ENCODE results near the gene INPP5E.

The INPP5E gene

GRCh38 chr9:136403915-136404800 lies 35.5 kb downstream of the INPP5E start:
- DNase-seq = peak in 1 of 2 donors; percentile 43

DNA sequence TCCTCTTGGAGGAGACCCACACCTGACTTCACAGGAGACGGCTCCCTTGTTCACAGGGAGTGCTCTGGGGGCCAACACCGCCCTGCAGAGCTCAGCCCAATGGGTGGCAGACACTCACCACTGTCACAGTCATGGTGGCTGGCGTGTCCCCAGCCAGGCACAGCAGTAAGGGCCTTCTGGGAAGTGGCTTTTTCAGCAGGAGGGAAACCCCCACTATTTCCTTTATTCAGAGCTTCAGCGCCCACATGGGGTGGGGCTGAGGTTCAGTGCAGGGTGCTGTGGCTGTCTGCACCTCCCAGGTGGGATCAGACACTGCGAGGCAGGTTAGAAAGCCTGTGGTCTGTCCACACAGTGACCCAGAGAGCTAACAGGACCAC lies 36.1 kb downstream of the INPP5E start:
- peak; percentile 75 to 81 for DNase-seq

GRCh38 chr9:136402067-136402466 lies 37.6 kb downstream of the INPP5E start:
- no peak for DNase-seq

DNA sequence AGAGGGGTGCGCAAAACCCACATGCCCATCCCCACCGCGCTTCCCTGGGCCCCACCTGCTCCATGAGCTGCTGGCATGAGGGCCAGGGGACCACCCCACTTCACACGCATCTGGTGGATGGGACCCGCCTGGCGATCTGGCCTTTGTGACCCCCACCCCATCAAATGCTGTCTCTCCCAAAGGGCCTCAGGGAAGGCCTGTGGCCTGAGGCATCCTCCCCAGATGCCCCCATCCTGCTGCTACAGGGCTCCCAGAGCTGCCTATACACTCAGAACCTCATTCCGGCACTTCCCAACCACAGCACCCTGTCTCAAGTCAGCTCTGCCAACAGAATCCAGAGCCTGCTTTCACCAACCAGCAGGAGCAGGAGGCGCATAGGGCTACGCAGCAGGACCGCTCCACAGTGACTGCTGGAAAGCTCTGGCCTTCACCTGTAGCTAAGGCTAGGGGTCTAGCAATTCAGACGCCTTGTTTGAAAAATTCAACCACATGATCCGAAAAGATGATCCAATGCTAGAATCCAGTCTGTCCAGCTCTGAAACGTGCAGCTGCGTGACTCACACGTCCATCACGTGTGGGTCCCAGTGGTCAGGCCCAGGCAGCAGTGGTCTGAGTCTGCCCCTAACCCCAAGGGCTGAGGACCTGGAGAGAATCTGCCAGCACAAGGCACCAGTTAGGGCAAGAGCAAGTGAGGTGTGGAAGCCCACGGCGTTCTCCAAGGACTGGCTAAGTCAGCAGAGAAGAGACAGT lies 38.3 kb downstream of the INPP5E start:
- no peak for DNase-seq

- DNase-seq = peak; percentile 84
Measured at GRCh38 chr9:136400038-136400834, 39.4 kb downstream of the INPP5E start, which contains the start of gene SNAPC4. TSS of gene SNAPC4 (minus strand) at chr9:136400170. CDS start at chr9:136398428, 1,742 bp downstream.

GRCh38 chr9:136399176-136400037 lies 40.2 kb downstream of the INPP5E start:
- peak; percentile 34 to 51 for DNase-seq

- DNase-seq = no peak
Measured at GRCh38 chr9:136398286-136398685, 41.4 kb downstream of the INPP5E start.

- DNase-seq = no peak
Measured at GRCh38 chr9:136397643-136398042, 42.0 kb downstream of the INPP5E start.

DNA sequence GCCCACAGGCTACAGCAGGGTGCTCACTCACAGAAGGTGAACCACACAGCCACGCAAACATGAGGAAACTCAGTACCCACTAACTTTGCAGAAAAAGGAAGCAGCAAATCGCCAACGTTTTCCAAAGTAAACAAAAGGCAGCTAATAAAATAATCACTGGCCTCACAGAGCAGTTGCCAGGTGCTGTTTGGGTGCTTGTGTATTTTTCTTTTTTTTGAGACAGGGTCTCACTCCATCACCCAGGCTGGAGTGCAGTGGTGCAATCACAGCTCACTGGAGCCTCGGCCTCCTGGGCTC lies 43.5 kb downstream of the INPP5E start:
- no peak for DNase-seq

GRCh38 chr9:136395345-136396218 lies 44.1 kb downstream of the INPP5E start:
- no peak for DNase-seq

DNA sequence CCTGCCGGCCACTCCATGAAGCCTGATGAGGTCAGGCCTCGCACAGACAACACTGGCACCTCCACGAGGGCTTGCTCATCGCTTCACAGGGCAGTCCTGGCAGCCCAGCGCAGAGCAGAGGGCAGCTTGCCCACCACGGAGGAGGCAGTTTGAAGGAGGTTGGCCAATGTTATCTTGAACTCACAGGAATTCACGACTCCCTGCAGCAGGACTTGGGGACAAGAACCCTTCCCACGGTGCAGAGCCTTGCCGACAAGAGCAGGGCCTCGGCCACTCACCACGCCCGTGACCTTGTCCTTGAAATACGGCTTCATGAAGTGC lies 44.7 kb downstream of the INPP5E start:
- DNase-seq = no peak

- no peak for DNase-seq
Measured at GRCh38 chr9:136394312-136395019, 45.2 kb downstream of the INPP5E start.

DNA sequence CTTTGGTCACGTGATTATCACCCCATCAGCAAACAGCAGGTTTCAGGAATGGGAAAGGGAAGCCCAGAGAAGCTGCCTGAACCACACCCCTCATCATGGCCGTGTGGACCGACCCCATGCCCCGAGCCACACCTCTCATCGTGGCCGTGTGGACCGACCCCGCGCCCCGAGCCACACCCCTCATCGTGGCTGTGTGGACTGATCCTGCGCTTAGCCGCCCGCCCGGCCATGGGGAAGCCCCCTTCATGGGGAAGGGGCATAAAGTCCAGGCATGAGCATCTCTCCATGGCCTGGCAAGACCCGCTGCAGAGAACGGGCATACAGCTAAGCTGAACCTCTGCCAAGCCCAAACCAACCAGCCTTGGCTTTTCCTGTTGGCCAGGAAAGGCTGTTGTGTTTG lies 46.1 kb downstream of the INPP5E start:
- no peak for DNase-seq

DNA sequence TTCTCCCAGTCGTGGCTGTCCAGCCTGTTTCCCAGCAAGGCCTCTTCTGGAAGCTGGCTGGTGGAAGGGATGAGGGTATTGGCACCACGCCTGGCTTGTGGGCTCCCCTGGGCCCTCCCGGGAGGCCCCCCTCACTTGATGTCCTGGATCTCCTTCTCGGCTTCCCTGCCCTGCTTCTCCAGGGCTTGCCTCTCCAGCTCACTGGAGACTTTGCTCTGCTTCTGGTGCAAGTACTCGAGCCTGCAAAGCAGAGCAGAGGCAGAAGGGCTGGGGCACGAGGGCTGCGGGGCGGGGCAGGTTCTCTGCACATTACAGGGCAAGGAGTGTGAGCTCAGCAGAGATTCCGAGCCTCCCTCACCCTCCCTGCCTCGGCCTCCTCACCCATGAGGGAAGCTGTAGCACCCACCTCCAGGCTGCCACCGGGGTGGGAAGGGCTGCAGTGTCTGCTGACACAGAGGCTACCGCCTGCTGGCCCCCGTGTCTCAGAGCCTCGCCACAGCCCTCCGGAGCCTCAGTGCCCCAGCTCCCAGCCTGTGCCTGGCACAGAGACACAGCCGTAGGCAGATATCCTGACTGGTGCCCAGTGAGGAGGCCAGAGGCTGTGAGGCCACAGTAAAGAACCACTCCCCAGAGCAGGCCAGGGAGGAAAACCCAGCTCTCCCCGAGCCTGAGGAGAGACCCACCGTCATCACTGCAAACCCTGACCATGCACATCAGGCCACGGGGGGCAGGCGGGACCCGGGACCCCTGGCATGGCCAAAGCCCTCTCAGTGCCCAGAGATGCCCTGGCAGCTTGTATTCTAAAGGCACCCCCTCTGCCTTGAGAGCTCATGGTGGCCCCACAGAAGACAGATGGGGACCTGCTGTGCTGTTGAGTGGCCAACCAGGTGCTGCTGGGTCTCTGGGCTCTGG lies 46.9 kb downstream of the INPP5E start:
- no peak for DNase-seq

DNA sequence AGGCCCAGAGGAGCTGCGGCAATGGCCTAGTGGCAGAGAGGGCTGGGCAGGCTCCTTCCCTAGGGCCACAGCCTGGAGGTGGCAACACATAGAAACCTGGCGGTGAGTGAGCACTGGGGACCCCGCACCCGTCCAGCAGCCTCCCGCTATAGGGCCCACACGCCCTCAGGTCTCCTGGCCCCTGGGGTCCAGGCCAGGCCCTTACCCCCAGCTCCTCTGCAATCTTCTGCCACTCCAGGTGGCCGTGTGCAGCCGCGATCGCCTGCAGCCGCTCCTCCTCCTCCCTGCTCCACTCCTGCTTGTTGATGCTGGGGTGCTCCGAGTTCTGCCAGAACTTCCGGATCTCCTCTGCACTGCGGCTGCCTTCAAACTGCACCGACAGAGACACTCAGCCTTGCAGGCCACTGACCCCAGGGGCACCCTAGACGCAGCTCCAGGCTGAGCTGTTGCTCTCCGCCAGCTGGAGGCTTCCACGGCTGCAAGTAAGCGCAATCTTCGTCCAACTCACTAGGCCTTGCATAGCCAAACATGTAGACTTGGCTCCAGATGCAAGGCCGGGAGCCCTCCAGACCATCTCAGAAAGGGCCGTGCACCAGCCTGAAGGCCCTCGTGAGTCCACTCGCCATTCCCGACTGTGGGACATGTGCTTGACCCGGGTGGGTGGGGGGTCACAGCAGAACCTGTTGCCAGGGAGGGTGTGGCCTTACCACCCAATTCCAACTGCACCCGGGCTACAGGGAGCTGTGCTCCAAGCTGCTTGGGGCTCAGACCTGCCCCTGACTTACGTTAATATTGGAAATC lies 47.7 kb downstream of the INPP5E start:
- DNase-seq = no peak

- DNase-seq = no peak
Measured at GRCh38 chr9:136389396-136389795, 50.2 kb downstream of the INPP5E start.

DNA sequence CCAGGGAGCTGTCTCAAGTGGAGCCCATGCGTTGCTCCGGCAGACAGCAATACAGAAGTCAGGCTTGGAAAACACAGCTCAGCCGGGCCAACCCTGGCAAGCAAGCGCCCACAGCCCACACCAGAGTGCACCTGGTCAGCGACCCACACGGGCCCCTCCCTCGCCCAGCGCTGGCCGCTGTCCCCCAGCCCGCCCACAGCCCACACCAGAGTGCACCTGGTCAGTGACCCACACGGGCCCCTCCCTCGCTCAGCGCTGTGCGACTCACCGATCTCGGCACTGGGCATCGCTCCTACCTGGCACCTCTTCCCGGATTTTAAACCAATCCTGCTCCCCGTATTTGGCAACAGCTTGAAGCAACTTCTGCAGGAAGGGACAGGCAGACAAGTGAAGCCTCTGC lies 52.4 kb downstream of the INPP5E start:
- no peak for DNase-seq

DNA sequence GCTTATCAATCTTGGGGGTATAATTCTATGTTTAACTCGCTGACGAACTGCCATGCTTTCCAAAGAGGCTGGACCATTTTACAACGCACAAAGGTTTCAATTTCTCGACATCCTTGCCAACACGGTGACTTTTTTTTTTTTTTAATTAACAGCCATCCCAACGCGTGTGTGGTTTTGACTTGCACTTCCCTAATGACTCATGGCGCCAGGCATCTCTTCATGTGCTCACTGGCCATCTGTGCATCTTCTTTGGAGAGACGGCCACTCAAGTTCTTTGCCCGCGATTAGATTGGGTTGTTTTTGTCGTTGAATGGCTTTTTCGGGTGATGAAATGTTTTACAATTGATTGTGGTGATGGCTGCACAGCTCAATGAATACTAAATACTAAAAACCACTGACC lies 53.6 kb downstream of the INPP5E start:
- DNase-seq = no peak

DNA sequence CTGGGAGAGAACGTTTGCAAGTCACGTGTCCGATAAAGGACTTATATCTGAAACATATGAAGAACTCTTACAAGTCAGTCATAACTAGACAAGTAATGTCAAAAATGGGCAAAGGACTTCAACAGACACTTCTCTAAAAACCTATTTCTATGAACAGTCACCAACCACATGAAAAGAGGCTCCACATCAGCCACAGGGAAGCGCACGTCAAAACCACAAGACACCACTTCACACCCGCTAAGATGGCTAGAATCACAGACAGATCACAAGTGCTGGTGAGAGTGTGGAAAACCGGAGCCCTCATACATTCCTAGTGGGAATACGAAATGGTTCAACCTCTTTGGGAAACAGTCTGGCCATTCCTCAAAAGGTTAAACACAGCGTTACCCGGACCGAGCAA lies 54.6 kb downstream of the INPP5E start:
- peak in 1 of 2 donors; percentile 37 for DNase-seq

All from activated CD4-positive, alpha-beta T cell treated with anti-CD3 and anti-CD28 coated beads for 4 hours (primary cell).